Uterus (tissue), 2 donors: Measurements from ENCODE around the gene MTNR1A.

ENCODE experiments used
- POLR2A ChIP-seq, 2 donors: fragments of 450-650 bp; IDR thresholded peaks; one replicate each; pipeline ENCODE4 v1.6.1; 2016; ENCODE audit warnings: antibody characterized with exemption in 2 of 2, mild to moderate bottlenecking in 1 of 2, moderate library complexity in 1 of 2
- TF ChIP-seq, protein P1 (sequence below), 4 experiments: fragments of 200-600 bp in 2 of 4; fragments of 450-650 bp in 2 of 4; sonication (generic) in 2 of 4; IDR thresholded peaks; one replicate each; pipeline ENCODE4 v1.5.1; 2016 to 2019; ENCODE audit warnings: antibody characterized with exemption in 4 of 4, mild to moderate bottlenecking in 2 of 4, moderate library complexity in 1 of 4

DNA sequence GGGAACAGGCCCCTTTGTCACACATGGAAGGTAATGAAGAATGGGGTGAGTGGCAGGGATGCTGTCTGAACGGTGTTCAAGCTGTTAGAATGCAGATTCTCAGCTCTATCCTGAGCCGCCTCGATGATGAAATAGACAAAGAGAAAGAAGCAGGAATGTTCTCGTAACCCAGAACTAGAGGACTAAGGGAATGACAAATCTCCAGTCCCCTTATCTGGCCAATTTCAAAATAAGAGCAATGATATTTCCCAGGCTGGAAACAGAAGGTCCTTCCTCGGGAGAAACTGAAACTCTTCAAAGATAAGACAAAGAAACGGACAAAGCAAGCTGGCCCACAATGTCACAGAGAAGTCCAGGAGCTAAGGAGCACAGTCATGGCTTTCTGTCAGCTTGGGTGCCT is 29.5 kb upstream of the MTNR1A start:
- TF ChIP-seq POLR2A (IDR thresholded peaks at IDR 0.05): no peak
- TF ChIP-seq, protein P1, sequence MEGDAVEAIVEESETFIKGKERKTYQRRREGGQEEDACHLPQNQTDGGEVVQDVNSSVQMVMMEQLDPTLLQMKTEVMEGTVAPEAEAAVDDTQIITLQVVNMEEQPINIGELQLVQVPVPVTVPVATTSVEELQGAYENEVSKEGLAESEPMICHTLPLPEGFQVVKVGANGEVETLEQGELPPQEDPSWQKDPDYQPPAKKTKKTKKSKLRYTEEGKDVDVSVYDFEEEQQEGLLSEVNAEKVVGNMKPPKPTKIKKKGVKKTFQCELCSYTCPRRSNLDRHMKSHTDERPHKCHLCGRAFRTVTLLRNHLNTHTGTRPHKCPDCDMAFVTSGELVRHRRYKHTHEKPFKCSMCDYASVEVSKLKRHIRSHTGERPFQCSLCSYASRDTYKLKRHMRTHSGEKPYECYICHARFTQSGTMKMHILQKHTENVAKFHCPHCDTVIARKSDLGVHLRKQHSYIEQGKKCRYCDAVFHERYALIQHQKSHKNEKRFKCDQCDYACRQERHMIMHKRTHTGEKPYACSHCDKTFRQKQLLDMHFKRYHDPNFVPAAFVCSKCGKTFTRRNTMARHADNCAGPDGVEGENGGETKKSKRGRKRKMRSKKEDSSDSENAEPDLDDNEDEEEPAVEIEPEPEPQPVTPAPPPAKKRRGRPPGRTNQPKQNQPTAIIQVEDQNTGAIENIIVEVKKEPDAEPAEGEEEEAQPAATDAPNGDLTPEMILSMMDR (IDR thresholded peaks at IDR 0.05): no peak
